Muscle of arm (tissue), 12 donors: ENCODE results near the gene TSPAN4. TPM values are rescaled to one million over a fixed set of nuclear protein-coding genes. Genes with fewer than 3 reads are reported as not detected.
A peak's percentile ranks its signal among the peaks of the same experiment; 100 is the strongest.

Experiments
- DNase-seq: peaks from one replicate; pipeline ENCODE4 v3.0.0-alpha.2; 2013
- polyA plus RNA-seq, 12 donors: library from polyadenylated mRNA; unstranded; fragments of 120-200 nt; gene quantifications; one replicate each; pipeline ENCODE4 v1.2.1, GENCODE V29; 2013; ENCODE audit not compliant: insufficient read length in 12 of 12

Gene TSPAN4
- polyA plus RNA-seq, 12 donors, result 35.8 to 102 (median 46.9) TPM; not detected in 1

GRCh38 chr11:803467-803742 lies 39.2 kb upstream of the TSPAN4 start:
- DNase-seq, result no peak

- no peak for DNase-seq
These were observed 38.7 kb upstream of the TSPAN4 start for GRCh38 chr11:803770-804598.

GRCh38 chr11:804599-804964 lies 38.1 kb upstream of the TSPAN4 start:
- DNase-seq, result no peak

- DNase-seq, result no peak
These were observed 34.0 kb upstream of the TSPAN4 start for GRCh38 chr11:808427-809286.

GRCh38 chr11:809287-810039 lies 33.2 kb upstream of the TSPAN4 start, which contains the start of gene RPLP2:
Gene RPLP2 (plus strand): TSS chr11:809967. CDS start chr11:810235, 268 bp downstream.
- peak; percentile 99 for DNase-seq

- no peak for DNase-seq
These were observed 32.5 kb upstream of the TSPAN4 start for GRCh38 chr11:810040-810567.

- DNase-seq, result no peak
These were observed 31.0 kb upstream of the TSPAN4 start for GRCh38 chr11:811446-812245.

GRCh38 chr11:812390-812789 lies 30.3 kb upstream of the TSPAN4 start:
- no peak for DNase-seq

- no peak for DNase-seq
These were observed 29.6 kb upstream of the TSPAN4 start for GRCh38 chr11:813072-813455.

GRCh38 chr11:813456-814096 lies 29.1 kb upstream of the TSPAN4 start:
- no peak for DNase-seq

- no peak for DNase-seq
These were observed 26.8 kb upstream of the TSPAN4 start for GRCh38 chr11:815675-816432.

GRCh38 chr11:816433-816779 lies 26.2 kb upstream of the TSPAN4 start:
- DNase-seq, result no peak

GRCh38 chr11:818396-819128 lies 24.1 kb upstream of the TSPAN4 start, which contains the start of gene PNPLA2:
Gene PNPLA2 (plus strand): TSS chr11:818914. CDS start chr11:819719, 805 bp downstream.
- no peak for DNase-seq

GRCh38 chr11:819129-819931 lies 23.3 kb upstream of the TSPAN4 start:
- peak; percentile 88 for DNase-seq

GRCh38 chr11:819943-820649 lies 22.6 kb upstream of the TSPAN4 start:
- no peak for DNase-seq

- no peak for DNase-seq
These were observed 21.8 kb upstream of the TSPAN4 start for GRCh38 chr11:820655-821511.
